Activated naive CD4-positive, alpha-beta T cell treated with anti-CD3 and anti-CD28 coated beads, Interleukin-2, amount 50 U/mL, for 72 hours (primary cell): ENCODE data around the gene LTB. TPM values are rescaled to one million over a fixed set of nuclear protein-coding genes. Genes with fewer than 3 reads are reported as not detected.

Source experiments
- ATAC-seq, 2 donors: fragments of 150-1000 bp; cut with Tn5 transposase; 2 replicates each; pipeline ENCODE4 v1.10.0; 2021; ENCODE audit warnings: mild to moderate bottlenecking in 2 of 2, moderate library complexity in 2 of 2
- DNase-seq, 2 donors: peaks; one replicate each; pipeline ENCODE4 v3.0.0; 2021 to 2022; ENCODE audit warnings: low spot score in 2 of 2
- H3K27ac Mint-ChIP-seq, 2 donors: one replicate each; pipeline ENCODE4 v1.8.0; 2022; ENCODE audit warnings: mild to moderate bottlenecking in 2 of 2, mixed read lengths in 2 of 2
- H3K36me3 Mint-ChIP-seq, 2 donors: one replicate each; pipeline ENCODE4 v1.8.0; 2022; ENCODE audit warnings: mixed read lengths in 2 of 2
- H3K9me3 Mint-ChIP-seq, 2 donors: one replicate each; pipeline ENCODE4 v1.8.0; 2022; ENCODE audit warnings: mixed read lengths in 2 of 2
- total RNA-seq, 2 donors: library from RNA; stranded (reverse); gene quantifications; one replicate each; pipeline ENCODE4 v1.2.3, GENCODE V29; 2022

LTB gene
- total RNA-seq, 2 donors from 2014 or later: 89.3 to 294 TPM

DNA sequence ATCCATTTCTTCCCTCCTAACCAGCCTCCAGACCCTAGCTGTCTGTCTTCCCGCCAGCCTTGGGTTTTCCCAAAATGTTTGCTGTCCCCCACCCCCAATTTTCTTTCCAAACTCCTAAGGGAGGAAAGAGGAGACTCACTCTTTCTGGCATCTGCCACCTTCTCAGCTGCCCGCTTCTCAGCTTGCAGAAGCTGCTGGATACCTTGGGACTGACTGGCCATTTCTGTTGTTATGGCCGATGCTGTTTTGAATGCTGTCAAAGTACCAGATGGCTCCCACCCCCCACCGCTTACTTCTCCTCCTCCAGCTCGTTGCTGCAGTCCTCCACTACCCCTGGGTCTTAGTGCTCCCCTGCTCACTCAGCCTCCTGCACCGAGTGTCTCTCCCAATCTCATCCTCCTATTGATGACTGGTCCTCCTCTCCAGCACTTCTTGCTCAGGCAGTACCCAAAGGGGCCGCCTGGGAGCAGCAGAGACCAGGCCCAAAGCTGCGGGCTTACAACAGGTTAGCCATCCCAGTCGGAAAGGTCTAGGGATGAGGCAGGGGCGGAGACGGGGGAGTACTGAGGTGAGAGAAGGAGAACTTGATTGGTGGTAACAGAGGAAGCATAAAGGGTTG is 35.8 kb downstream of the LTB start, which contains the start of gene ATP6V1G2:
Gene ATP6V1G2 (minus strand): TSS at position 270 of the 619 bp plus-strand sequence. CDS start 49 bp downstream, at position 221.
- peak; percentile 76 for ATAC-seq
- Mint-ChIP-seq H3K36me3 (peaks cover 9% of the 10 kb centered on the region in 2 donors), H3K27ac (peak within 1 kb of the TSS; percentile 87 to 93)

DNA sequence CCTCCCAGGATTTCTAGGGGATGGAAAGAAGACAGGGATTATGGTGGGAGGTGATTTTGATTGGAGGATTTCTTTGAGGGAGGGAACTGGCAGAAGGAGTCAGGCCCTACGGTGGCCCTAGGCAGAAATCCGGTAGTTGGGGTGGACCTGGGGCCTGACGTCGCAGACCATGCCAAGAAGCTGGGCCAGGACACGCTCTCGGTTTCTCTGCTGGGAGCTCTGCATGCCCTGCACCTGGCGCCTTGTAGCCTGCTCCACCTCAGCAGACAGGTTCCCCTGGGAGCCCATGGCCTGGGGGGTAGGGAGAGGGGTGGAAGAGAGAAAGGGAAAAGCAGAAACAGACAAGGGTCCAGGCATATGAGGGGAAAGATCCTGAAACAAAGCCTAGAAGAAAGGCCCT is 36.9 kb downstream of the LTB start:
- Mint-ChIP-seq H3K9me3 (no peaks in the 10 kb centered on the region), H3K27ac (peak overlapping the region in 1 of 2 donors; percentile 1), H3K36me3 (peaks cover 20 to 21% of the 10 kb centered on the region in 2 donors)
- DNase-seq: no peak
- no peak for ATAC-seq

More for the DNA sequence above, 35.8 kb downstream of the LTB start, which contains the start of gene ATP6V1G2:
- no peaks in the 10 kb centered on the region for H3K9me3 Mint-ChIP-seq
- peak; percentile 90 to 95 for DNase-seq

DNA sequence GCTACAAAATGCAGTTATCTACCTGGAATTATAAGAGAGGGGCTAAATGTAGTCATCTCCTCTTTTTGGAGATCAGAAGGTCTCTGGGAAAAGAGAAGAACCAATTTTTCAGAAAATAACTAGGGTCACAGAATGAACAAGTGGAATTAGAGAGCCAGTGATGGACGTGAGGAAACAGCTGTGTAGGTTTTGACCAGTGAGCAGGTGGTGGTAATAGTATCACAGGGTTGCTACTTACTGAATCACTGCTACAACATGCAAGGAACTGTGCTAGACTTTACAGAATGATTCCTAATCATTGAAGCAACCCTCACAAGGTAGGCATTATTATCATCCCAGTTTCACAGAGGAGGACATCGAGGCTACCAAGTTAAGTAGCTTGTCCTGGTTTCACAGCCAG is 37.5 kb downstream of the LTB start:
- DNase-seq: no peak
- Mint-ChIP-seq H3K27ac (no peak overlapping the region), H3K9me3 (no peaks in the 10 kb centered on the region), H3K36me3 (peaks cover 27% of the 10 kb centered on the region in 2 donors)
- ATAC-seq: no peak

- H3K36me3 Mint-ChIP-seq: peaks cover 37% of the 10 kb centered on the region in 2 donors
These were observed 38.6 kb downstream of the LTB start for GRCh38 chr6:31543639-31544038.

GRCh38 chr6:31541658-31542521 is 40.3 kb downstream of the LTB start, which contains the start of gene DDX39B:
Gene DDX39B, minus strand, starts transcription at chr6:31542003. Its CDS starts 1,471 bp downstream, at chr6:31540532.
- no peaks in the 10 kb centered on the region for H3K9me3 Mint-ChIP-seq
- H3K27ac Mint-ChIP-seq: peak within 1 kb of the TSS; percentile 99
- DNase-seq (peak; percentile 87 to 94), ATAC-seq (peak; percentile 81 to 83)
- H3K36me3 Mint-ChIP-seq: peaks cover 42 to 43% of the 10 kb centered on the region in 2 donors

More at GRCh38 chr6:31543639-31544038, 38.6 kb downstream of the LTB start:
- ATAC-seq (no peak), DNase-seq (no peak)
- peak overlapping the region in 1 of 2 donors; percentile 99 for H3K27ac Mint-ChIP-seq
- H3K9me3 Mint-ChIP-seq: no peaks in the 10 kb centered on the region

GRCh38 chr6:31541059-31541657 is 41.1 kb downstream of the LTB start:
- Mint-ChIP-seq H3K9me3 (no peaks in the 10 kb centered on the region), H3K27ac (peak overlapping the region; percentile 99), H3K36me3 (peaks cover 48 to 50% of the 10 kb centered on the region in 2 donors)
- DNase-seq (peak; percentile 57 to 60), ATAC-seq (peak; percentile 7 to 28)

DNA sequence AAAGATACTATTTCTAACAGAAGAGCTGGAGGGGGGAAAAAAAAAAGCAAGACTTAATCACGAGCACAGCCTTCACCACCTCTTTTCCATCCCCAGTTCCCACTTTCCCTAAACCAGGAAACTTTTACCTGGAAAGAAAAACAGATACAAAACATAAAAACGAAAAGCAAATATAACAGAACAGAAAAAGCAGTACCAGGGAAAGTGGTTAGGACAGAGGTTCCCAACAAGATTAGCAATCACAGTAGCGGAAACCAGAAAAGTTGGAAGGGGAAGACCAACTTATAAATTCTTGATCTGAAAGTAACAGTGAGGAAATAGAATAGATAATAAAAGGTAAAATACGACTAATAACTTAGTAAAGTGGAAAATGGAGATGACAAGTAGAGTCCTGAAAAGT is 41.6 kb downstream of the LTB start:
- ATAC-seq: no peak
- peak overlapping the region; percentile 99 for H3K27ac Mint-ChIP-seq
- no peaks in the 10 kb centered on the region for H3K9me3 Mint-ChIP-seq
- H3K36me3 Mint-ChIP-seq: peaks cover 53 to 55% of the 10 kb centered on the region in 2 donors
- DNase-seq: no peak

- H3K27ac Mint-ChIP-seq: peak overlapping the region; percentile 94 to 99
- peak in 1 of 2 donors; percentile 48 for DNase-seq
- no peak for ATAC-seq
- H3K9me3 Mint-ChIP-seq: no peaks in the 10 kb centered on the region
- peaks cover 66 to 71% of the 10 kb centered on the region in 2 donors for H3K36me3 Mint-ChIP-seq
These were observed 43.3 kb downstream of the LTB start for GRCh38 chr6:31538805-31539400.

GRCh38 chr6:31535538-31536324 is 46.5 kb downstream of the LTB start:
- DNase-seq (no peak), ATAC-seq (peak in 1 of 2 donors; percentile 21)
- peak overlapping the region; percentile 69 to 79 for H3K27ac Mint-ChIP-seq
- H3K9me3 Mint-ChIP-seq: no peaks in the 10 kb centered on the region
- peaks cover 57 to 79% of the 10 kb centered on the region in 2 donors for H3K36me3 Mint-ChIP-seq

- no peaks in the 10 kb centered on the region for H3K9me3 Mint-ChIP-seq
- peaks cover 52 to 79% of the 10 kb centered on the region in 2 donors for H3K36me3 Mint-ChIP-seq
- DNase-seq (peak in 1 of 2 donors; percentile 44), ATAC-seq (no peak)
- peak overlapping the region; percentile 69 to 88 for H3K27ac Mint-ChIP-seq
These were observed 47.6 kb downstream of the LTB start for GRCh38 chr6:31534521-31535040.

DNA sequence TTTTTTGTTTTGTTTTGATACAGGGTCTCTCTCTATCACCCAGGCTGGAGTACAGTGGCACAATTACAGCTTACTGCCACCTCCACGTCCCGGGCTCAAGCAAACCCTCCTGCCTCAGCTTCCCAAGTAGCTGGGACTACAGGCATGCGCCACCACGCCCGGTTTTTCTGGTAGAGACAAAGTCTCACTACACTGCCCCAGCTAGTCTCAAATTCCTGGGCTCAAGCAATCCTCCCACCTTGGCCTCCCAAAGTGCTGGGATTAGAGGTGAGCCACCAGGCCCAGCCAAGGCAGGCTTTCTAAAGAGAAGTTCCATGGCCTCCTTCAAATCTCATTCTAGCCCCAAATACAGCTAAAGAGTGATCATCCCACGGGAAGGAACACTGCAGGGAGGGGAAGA is 48.2 kb downstream of the LTB start:
- H3K9me3 Mint-ChIP-seq: no peaks in the 10 kb centered on the region
- no peak for ATAC-seq
- peak overlapping the region; percentile 69 to 88 for H3K27ac Mint-ChIP-seq
- H3K36me3 Mint-ChIP-seq: peaks cover 47 to 74% of the 10 kb centered on the region in 2 donors
- peak in 1 of 2 donors; percentile 40 for DNase-seq

- no peaks in the 10 kb centered on the region for H3K9me3 Mint-ChIP-seq
- peak in 1 of 2 donors; percentile 5 for ATAC-seq
- H3K27ac Mint-ChIP-seq: peak overlapping the region; percentile 69 to 77
- H3K36me3 Mint-ChIP-seq: peaks cover 41 to 68% of the 10 kb centered on the region in 2 donors
- DNase-seq: peak in 1 of 2 donors; percentile 9
These were observed 48.8 kb downstream of the LTB start for GRCh38 chr6:31533455-31533841.

GRCh38 chr6:31532644-31533454 is 49.4 kb downstream of the LTB start:
- Mint-ChIP-seq H3K27ac (peak overlapping the region in 1 of 2 donors; percentile 77), H3K9me3 (no peaks in the 10 kb centered on the region), H3K36me3 (peaks cover 38 to 65% of the 10 kb centered on the region in 2 donors)
- DNase-seq: peak in 1 of 2 donors; percentile 2
- ATAC-seq: no peak

- Mint-ChIP-seq H3K36me3 (peaks cover 38 to 65% of the 10 kb centered on the region in 2 donors), H3K27ac (peak overlapping the region in 1 of 2 donors; percentile 60), H3K9me3 (no peaks in the 10 kb centered on the region)
- no peak for ATAC-seq
- peak in 1 of 2 donors; percentile 21 for DNase-seq
These were observed 50.2 kb downstream of the LTB start for GRCh38 chr6:31531771-31532643.
